Measurements from ENCODE around the gene DNAH6. TPM values are rescaled to one million over a fixed set of nuclear protein-coding genes. Genes with fewer than 3 reads are reported as not detected.
"Not testable (repeated sequence)": the region's sequence is repeated elsewhere in the genome, so short reads cannot be mapped to it uniquely, and the experiment has no call there.

Gene DNAH6
- total RNA-seq, 1 experiment from 2014 or later: not detected

GRCh38 chr2:84546551-84546950 is 30.3 kb downstream of the DNAH6 start:
- H3K9me3 ChIP-seq (ENCODE audit: low read length): no peaks in the 10 kb centered on the region
- H3K4me3 ChIP-seq (ENCODE audit: low read length): no peak overlapping the region
- POLR2A ChIA-PET (ENCODE audit: unreplicated experiment): no interaction called here
- no peaks in the 10 kb centered on the region for H3K36me3 ChIP-seq (ENCODE audit: low read depth, low read length)
- no peaks in the 10 kb centered on the region for H3K9me2 ChIP-seq (replicated peaks; ENCODE audit: low read length)
- H3K27me3 ChIP-seq (ENCODE audit: low read length): peaks cover 82% of the 10 kb centered on the region
- no peak overlapping the region for H3K4me2 ChIP-seq (ENCODE audit: low read length)
- H3K79me2 ChIP-seq (ENCODE audit: low read length): no peaks in the 10 kb centered on the region
- no peaks in the 10 kb centered on the region for H3K4me1 ChIP-seq (ENCODE audit: insufficient read depth, low read length)
- intact Hi-C loops (cut with micrococcal nuclease): no loop called here
- H3K27ac ChIP-seq (ENCODE audit: low read length): no peak overlapping the region
- H2AFZ ChIP-seq (ENCODE audit: low read length): no peak overlapping the region
- CTCF ChIA-PET: no interaction called here
- DNase-seq: no peak
- no peak for ATAC-seq
- no peaks in the 10 kb centered on the region for H4K20me1 ChIP-seq (ENCODE audit: low read length)
- TF ChIP-seq EZH2phosphoT487 (IDR thresholded peaks at IDR 0.05; ENCODE audit: borderline replicate concordance, low read length) (no peak), CTCF (conservative IDR thresholded peaks at IDR 0.05; ENCODE audit: low read depth, low read length) (no peak), EZH2 (IDR thresholded peaks at IDR 0.05; ENCODE audit: low read length, unreplicated experiment) (no peak)
- no TSS peak for BruUV-seq (replicated peaks)
- H3F3A ChIP-seq (ENCODE audit: low read length, unreplicated experiment): no peaks in the 10 kb centered on the region
- no peak overlapping the region for H3K9ac ChIP-seq (ENCODE audit: low read length)

GRCh38 chr2:84548303-84548702 is 32.0 kb downstream of the DNAH6 start:
- Histone ChIP-seq H3K27me3 (ENCODE audit: low read length) (peaks cover 72% of the 10 kb centered on the region), H3F3A (ENCODE audit: low read length, unreplicated experiment) (no peaks in the 10 kb centered on the region), H3K4me2 (ENCODE audit: low read length) (no peak overlapping the region), H3K79me2 (ENCODE audit: low read length) (no peaks in the 10 kb centered on the region), H3K27ac (ENCODE audit: low read length) (no peak overlapping the region), H4K20me1 (ENCODE audit: low read length) (no peaks in the 10 kb centered on the region), H3K4me1 (ENCODE audit: insufficient read depth, low read length) (no peaks in the 10 kb centered on the region), H3K4me3 (ENCODE audit: low read length) (no peak overlapping the region), H3K9ac (ENCODE audit: low read length) (no peak overlapping the region), H3K36me3 (ENCODE audit: low read depth, low read length) (no peaks in the 10 kb centered on the region), H3K9me3 (ENCODE audit: low read length) (no peaks in the 10 kb centered on the region), H2AFZ (ENCODE audit: low read length) (no peak overlapping the region), H3K9me2 (replicated peaks; ENCODE audit: low read length) (no peaks in the 10 kb centered on the region)
- ChIA-PET CTCF (no interaction called here), POLR2A (ENCODE audit: unreplicated experiment) (no interaction called here)
- TF ChIP-seq EZH2phosphoT487 (IDR thresholded peaks at IDR 0.05; ENCODE audit: borderline replicate concordance, low read length) (no peak), CTCF (conservative IDR thresholded peaks at IDR 0.05; ENCODE audit: low read depth, low read length) (no peak), EZH2 (IDR thresholded peaks at IDR 0.05; ENCODE audit: low read length, unreplicated experiment) (no peak)
- BruUV-seq (replicated peaks): no TSS peak
- ATAC-seq (no peak), DNase-seq (no peak)
- intact Hi-C loops (cut with micrococcal nuclease): no loop called here

- POLR2A ChIA-PET (ENCODE audit: unreplicated experiment): no interaction called here
- no peaks in the 10 kb centered on the region for H3F3A ChIP-seq (ENCODE audit: low read length, unreplicated experiment)
- no TSS peak for BruUV-seq (replicated peaks)
- no peaks in the 10 kb centered on the region for H4K20me1 ChIP-seq (ENCODE audit: low read length)
- intact Hi-C loops (cut with micrococcal nuclease): no loop called here
- H3K27me3 ChIP-seq (ENCODE audit: low read length): peaks cover 67% of the 10 kb centered on the region
- no peaks in the 10 kb centered on the region for H3K9me3 ChIP-seq (ENCODE audit: low read length)
- H3K79me2 ChIP-seq (ENCODE audit: low read length): no peaks in the 10 kb centered on the region
- H3K36me3 ChIP-seq (ENCODE audit: low read depth, low read length): no peaks in the 10 kb centered on the region
- H3K4me1 ChIP-seq (ENCODE audit: insufficient read depth, low read length): no peaks in the 10 kb centered on the region
- no peak for ATAC-seq
- CTCF ChIA-PET: no interaction called here
- H3K9me2 ChIP-seq (replicated peaks; ENCODE audit: low read length): no peaks in the 10 kb centered on the region
- H3K9ac ChIP-seq (ENCODE audit: low read length): no peak overlapping the region
- H3K4me2 ChIP-seq (ENCODE audit: low read length): no peak overlapping the region
- H3K27ac ChIP-seq (ENCODE audit: low read length): no peak overlapping the region
- DNase-seq: no peak
- TF ChIP-seq EZH2 (IDR thresholded peaks at IDR 0.05; ENCODE audit: low read length, unreplicated experiment): no peak
- no peak for TF ChIP-seq CTCF (conservative IDR thresholded peaks at IDR 0.05; ENCODE audit: low read depth, low read length)
- no peak for TF ChIP-seq EZH2phosphoT487 (IDR thresholded peaks at IDR 0.05; ENCODE audit: borderline replicate concordance, low read length)
- no peak overlapping the region for H3K4me3 ChIP-seq (ENCODE audit: low read length)
- no peak overlapping the region for H2AFZ ChIP-seq (ENCODE audit: low read length)
Measured at GRCh38 chr2:84550916-84551315, 34.6 kb downstream of the DNAH6 start.

GRCh38 chr2:84551526-84551925 is 35.2 kb downstream of the DNAH6 start:
- H3K36me3 ChIP-seq (ENCODE audit: low read depth, low read length); H3K4me1 ChIP-seq (ENCODE audit: insufficient read depth, low read length); CTCF ChIA-PET; H3K9ac ChIP-seq (ENCODE audit: low read length); H3K27ac ChIP-seq (ENCODE audit: low read length); DNase-seq; ATAC-seq; intact Hi-C loops (cut with micrococcal nuclease); H3K79me2 ChIP-seq (ENCODE audit: low read length); H2AFZ ChIP-seq (ENCODE audit: low read length); H3K9me3 ChIP-seq (ENCODE audit: low read length); POLR2A ChIA-PET (ENCODE audit: unreplicated experiment); BruUV-seq (replicated peaks); H4K20me1 ChIP-seq (ENCODE audit: low read length); H3K4me2 ChIP-seq (ENCODE audit: low read length); H3K9me2 ChIP-seq (replicated peaks; ENCODE audit: low read length); H3K4me3 ChIP-seq (ENCODE audit: low read length); H3F3A ChIP-seq (ENCODE audit: low read length, unreplicated experiment): not testable (repeated sequence)
- H3K27me3 ChIP-seq (ENCODE audit: low read length): peaks cover 62% of the 10 kb centered on the region
